ENCODE results near the gene LLGL2. TPM values are rescaled to one million over a fixed set of nuclear protein-coding genes. Genes with fewer than 3 reads are reported as not detected.

Gene LLGL2
- total RNA-seq, 2 donors from 2014 or later = 6.4 to 20.0 TPM

- no peaks in the 10 kb centered on the region for H3K4me1 ChIP-seq (ENCODE audit: control insufficient read depth in 1 of 2, low read depth in 2 of 2)
- ATAC-seq (ENCODE audit: insufficient number of reproducible peaks, low FRiP score, low read depth) (no peak), DNase-seq (ENCODE audit: low spot score) (no peak)
- no peak overlapping the region for H3K27ac ChIP-seq
- peaks cover 3% of the 10 kb centered on the region for H3K36me3 ChIP-seq
- H3K27me3 ChIP-seq (replicated peaks; ENCODE audit: insufficient read depth) = no peaks in the 10 kb centered on the region
- TF ChIP-seq CTCF (IDR thresholded peaks at IDR 0.05) = no peak
- no peaks in the 10 kb centered on the region for H3K9me3 ChIP-seq
- H3K4me3 ChIP-seq = no peak overlapping the region
Observed at GRCh38 chr17:75619506-75620431, 94.3 kb downstream of the LLGL2 start.

GRCh38 chr17:75621489-75621888 lies 96.0 kb downstream of the LLGL2 start:
- H3K4me1 ChIP-seq (ENCODE audit: control insufficient read depth in 1 of 2, low read depth in 2 of 2) = no peaks in the 10 kb centered on the region
- H3K36me3 ChIP-seq = peaks cover 8% of the 10 kb centered on the region
- no peak for TF ChIP-seq CTCF (IDR thresholded peaks at IDR 0.05)
- H3K27me3 ChIP-seq (replicated peaks; ENCODE audit: insufficient read depth) = no peaks in the 10 kb centered on the region
- no peak for ATAC-seq (ENCODE audit: insufficient number of reproducible peaks, low FRiP score, low read depth)
- DNase-seq (ENCODE audit: low spot score) = no peak
- H3K9me3 ChIP-seq = no peaks in the 10 kb centered on the region
- H3K4me3 ChIP-seq = no peak overlapping the region
- no peak overlapping the region for H3K27ac ChIP-seq

GRCh38 chr17:75622076-75622475 lies 96.6 kb downstream of the LLGL2 start:
- DNase-seq (ENCODE audit: low spot score) (no peak), ATAC-seq (ENCODE audit: insufficient number of reproducible peaks, low FRiP score, low read depth) (no peak)
- Histone ChIP-seq H3K36me3 (peaks cover 12% of the 10 kb centered on the region), H3K27ac (no peak overlapping the region), H3K4me1 (ENCODE audit: control insufficient read depth in 1 of 2, low read depth in 2 of 2) (no peaks in the 10 kb centered on the region), H3K4me3 (no peak overlapping the region), H3K9me3 (no peaks in the 10 kb centered on the region), H3K27me3 (replicated peaks; ENCODE audit: insufficient read depth) (no peaks in the 10 kb centered on the region)
- no peak for TF ChIP-seq CTCF (IDR thresholded peaks at IDR 0.05)

GRCh38 chr17:75622771-75623273 lies 97.3 kb downstream of the LLGL2 start:
- no peak for ATAC-seq (ENCODE audit: insufficient number of reproducible peaks, low FRiP score, low read depth)
- H3K27ac ChIP-seq = no peak overlapping the region
- no peaks in the 10 kb centered on the region for H3K9me3 ChIP-seq
- no peaks in the 10 kb centered on the region for H3K27me3 ChIP-seq (replicated peaks; ENCODE audit: insufficient read depth)
- H3K4me1 ChIP-seq (ENCODE audit: control insufficient read depth in 1 of 2, low read depth in 2 of 2) = no peaks in the 10 kb centered on the region
- DNase-seq (ENCODE audit: low spot score) = no peak
- H3K4me3 ChIP-seq = no peak overlapping the region
- TF ChIP-seq CTCF (IDR thresholded peaks at IDR 0.05) = no peak
- H3K36me3 ChIP-seq = peaks cover 16% of the 10 kb centered on the region

GRCh38 chr17:75623386-75623785 lies 97.9 kb downstream of the LLGL2 start:
- TF ChIP-seq CTCF (IDR thresholded peaks at IDR 0.05) = no peak
- no peak overlapping the region for H3K27ac ChIP-seq
- no peak overlapping the region for H3K4me3 ChIP-seq
- no peak for DNase-seq (ENCODE audit: low spot score)
- no peaks in the 10 kb centered on the region for H3K27me3 ChIP-seq (replicated peaks; ENCODE audit: insufficient read depth)
- no peak for ATAC-seq (ENCODE audit: insufficient number of reproducible peaks, low FRiP score, low read depth)
- H3K9me3 ChIP-seq = no peaks in the 10 kb centered on the region
- peaks cover 20% of the 10 kb centered on the region for H3K36me3 ChIP-seq
- no peaks in the 10 kb centered on the region for H3K4me1 ChIP-seq (ENCODE audit: control insufficient read depth in 1 of 2, low read depth in 2 of 2)

All from thoracic aorta (tissue), 2 donors.